ENCODE results near the gene TRIM60. TPM values are rescaled to one million over a fixed set of nuclear protein-coding genes. Genes with fewer than 3 reads are reported as not detected.
"Not testable (repeated sequence)": the region's sequence is repeated elsewhere in the genome, so short reads cannot be mapped to it uniquely, and the experiment has no call there.

The TRIM60 gene
- total RNA-seq (not detected), polyA plus RNA-seq (not detected)
- long read RNA-seq, donor 1 = 0 reads
- long read RNA-seq, donor 2 = 0 reads
- long read RNA-seq, donor 3 = 0 reads
- long read RNA-seq, donor 4 = 0 reads

- H3K4me1 ChIP-seq (ENCODE audit: control insufficient read depth, insufficient read depth, low read length) = no peaks in the 10 kb centered on the region
- ATAC-seq = no peak
- H3K4me3 ChIP-seq (ENCODE audit: low read length) = no peak within 1 kb of the TSS
- intact Hi-C loops (cut with DNase I) = no loop called here
- WGBS = 95% methylated on average over 41 of the region's 41 CpGs
- DNase-seq = no peak
- no peaks in the 10 kb centered on the region for H3K9me3 ChIP-seq (ENCODE audit: control insufficient read depth, low read length)
- no peak within 1 kb of the TSS for H3K27ac ChIP-seq (ENCODE audit: low read length)
- H3K27me3 ChIP-seq (ENCODE audit: control insufficient read depth, insufficient read depth) = peaks cover 2% of the 10 kb centered on the region
These were observed at the start of gene TRIM60 for GRCh38 chr4:165031436-165032211. TRIM60 (plus strand) TSS chr4:165031999; CDS start chr4:165040073, 8,074 bp downstream.

- DNase-seq = no peak
- no peaks in the 10 kb centered on the region for H3K4me1 ChIP-seq (ENCODE audit: control insufficient read depth, insufficient read depth, low read length)
- H3K27ac ChIP-seq (ENCODE audit: low read length) = no peak overlapping the region
- ATAC-seq = no peak
- H3K27me3 ChIP-seq (ENCODE audit: control insufficient read depth, insufficient read depth) = no peaks in the 10 kb centered on the region
- no peaks in the 10 kb centered on the region for H3K9me3 ChIP-seq (ENCODE audit: control insufficient read depth, low read length)
- H3K4me3 ChIP-seq (ENCODE audit: low read length) = no peak overlapping the region
- WGBS = 85% methylated on average over 2 of the region's 2 CpGs
- intact Hi-C loops (cut with DNase I) = no loop called here
These were observed 42.3 kb upstream of the TRIM60 start for GRCh38 chr4:164989471-164989870.

- intact Hi-C loops (cut with DNase I) = not testable (repeated sequence)
These were observed 41.0 kb upstream of the TRIM60 start for GRCh38 chr4:164990786-164991185.

GRCh38 chr4:164996123-164996522, 35.7 kb upstream of the TRIM60 start:
- WGBS = 83% methylated on average over 6 of the region's 6 CpGs
- H3K4me1 ChIP-seq (ENCODE audit: control insufficient read depth, insufficient read depth, low read length); ATAC-seq; H3K9me3 ChIP-seq (ENCODE audit: control insufficient read depth, low read length); H3K27me3 ChIP-seq (ENCODE audit: control insufficient read depth, insufficient read depth); DNase-seq; H3K27ac ChIP-seq (ENCODE audit: low read length); H3K4me3 ChIP-seq (ENCODE audit: low read length); intact Hi-C loops (cut with DNase I): not testable (repeated sequence)

More at GRCh38 chr4:164990786-164991185, 41.0 kb upstream of the TRIM60 start:
- DNase-seq; H3K4me1 ChIP-seq (ENCODE audit: control insufficient read depth, insufficient read depth, low read length); H3K4me3 ChIP-seq (ENCODE audit: low read length); H3K27ac ChIP-seq (ENCODE audit: low read length); ATAC-seq; H3K27me3 ChIP-seq (ENCODE audit: control insufficient read depth, insufficient read depth); H3K9me3 ChIP-seq (ENCODE audit: control insufficient read depth, low read length): not testable (repeated sequence)
- 78% methylated on average over 10 of the region's 10 CpGs for WGBS

- no peak overlapping the region for H3K27ac ChIP-seq (ENCODE audit: low read length)
- no peaks in the 10 kb centered on the region for H3K9me3 ChIP-seq (ENCODE audit: control insufficient read depth, low read length)
- no peaks in the 10 kb centered on the region for H3K4me1 ChIP-seq (ENCODE audit: control insufficient read depth, insufficient read depth, low read length)
- no peak overlapping the region for H3K4me3 ChIP-seq (ENCODE audit: low read length)
- intact Hi-C loops (cut with DNase I) = no loop called here
- no peak for DNase-seq
- H3K27me3 ChIP-seq (ENCODE audit: control insufficient read depth, insufficient read depth) = no peaks in the 10 kb centered on the region
- WGBS = 74% methylated on average over 2 of the region's 2 CpGs
- ATAC-seq = no peak
These were observed 34.5 kb upstream of the TRIM60 start for GRCh38 chr4:164997324-164997723.

- Histone ChIP-seq H3K4me3 (ENCODE audit: low read length) (no peak overlapping the region), H3K4me1 (ENCODE audit: control insufficient read depth, insufficient read depth, low read length) (no peaks in the 10 kb centered on the region), H3K27me3 (ENCODE audit: control insufficient read depth, insufficient read depth) (no peaks in the 10 kb centered on the region), H3K9me3 (ENCODE audit: control insufficient read depth, low read length) (no peaks in the 10 kb centered on the region), H3K27ac (ENCODE audit: low read length) (no peak overlapping the region)
- WGBS = 71% methylated on average over 6 of the region's 6 CpGs
- no peak for ATAC-seq
- DNase-seq = no peak
- intact Hi-C loops (cut with DNase I) = no loop called here
These were observed 33.9 kb upstream of the TRIM60 start for GRCh38 chr4:164997941-164998340.

- H3K27me3 ChIP-seq (ENCODE audit: control insufficient read depth, insufficient read depth); H3K4me1 ChIP-seq (ENCODE audit: control insufficient read depth, insufficient read depth, low read length); DNase-seq; H3K9me3 ChIP-seq (ENCODE audit: control insufficient read depth, low read length); ATAC-seq; H3K4me3 ChIP-seq (ENCODE audit: low read length); H3K27ac ChIP-seq (ENCODE audit: low read length); intact Hi-C loops (cut with DNase I): not testable (repeated sequence)
- 70% methylated on average over 2 of the region's 2 CpGs for WGBS
These were observed 33.2 kb upstream of the TRIM60 start for GRCh38 chr4:164998526-164999080.

GRCh38 chr4:165001957-165002356, 29.8 kb upstream of the TRIM60 start:
- H3K9me3 ChIP-seq (ENCODE audit: control insufficient read depth, low read length); intact Hi-C loops (cut with DNase I); DNase-seq; H3K27me3 ChIP-seq (ENCODE audit: control insufficient read depth, insufficient read depth); H3K4me1 ChIP-seq (ENCODE audit: control insufficient read depth, insufficient read depth, low read length); ATAC-seq; H3K27ac ChIP-seq (ENCODE audit: low read length); H3K4me3 ChIP-seq (ENCODE audit: low read length): not testable (repeated sequence)
- WGBS = 58% methylated on average over 4 of the region's 4 CpGs

GRCh38 chr4:165005352-165005925, 26.4 kb upstream of the TRIM60 start:
- Histone ChIP-seq H3K27ac (ENCODE audit: low read length) (no peak overlapping the region), H3K4me3 (ENCODE audit: low read length) (no peak overlapping the region), H3K9me3 (ENCODE audit: control insufficient read depth, low read length) (no peaks in the 10 kb centered on the region), H3K27me3 (ENCODE audit: control insufficient read depth, insufficient read depth) (no peaks in the 10 kb centered on the region), H3K4me1 (ENCODE audit: control insufficient read depth, insufficient read depth, low read length) (no peaks in the 10 kb centered on the region)
- DNase-seq (no peak), ATAC-seq (no peak)
- intact Hi-C loops (cut with DNase I) = no loop called here
- 77% methylated on average over 6 of the region's 6 CpGs for WGBS

- WGBS = 87% methylated on average over 9 of the region's 9 CpGs
- H3K4me1 ChIP-seq (ENCODE audit: control insufficient read depth, insufficient read depth, low read length) = no peaks in the 10 kb centered on the region
- no peaks in the 10 kb centered on the region for H3K9me3 ChIP-seq (ENCODE audit: control insufficient read depth, low read length)
- intact Hi-C loops (cut with DNase I) = no loop called here
- H3K4me3 ChIP-seq (ENCODE audit: low read length) = no peak overlapping the region
- H3K27ac ChIP-seq (ENCODE audit: low read length) = no peak overlapping the region
- DNase-seq = no peak
- ATAC-seq = no peak
- no peaks in the 10 kb centered on the region for H3K27me3 ChIP-seq (ENCODE audit: control insufficient read depth, insufficient read depth)
These were observed 25.3 kb upstream of the TRIM60 start for GRCh38 chr4:165006456-165006855.

- 84% methylated on average over 5 of the region's 5 CpGs for WGBS
These were observed 24.9 kb upstream of the TRIM60 start for GRCh38 chr4:165006886-165007285.

More at GRCh38 chr4:165006886-165007285, 24.9 kb upstream of the TRIM60 start:
- DNase-seq = no peak
- no peak overlapping the region for H3K4me3 ChIP-seq (ENCODE audit: low read length)
- no peaks in the 10 kb centered on the region for H3K4me1 ChIP-seq (ENCODE audit: control insufficient read depth, insufficient read depth, low read length)
- H3K27ac ChIP-seq (ENCODE audit: low read length) = no peak overlapping the region
- H3K27me3 ChIP-seq (ENCODE audit: control insufficient read depth, insufficient read depth) = no peaks in the 10 kb centered on the region
- H3K9me3 ChIP-seq (ENCODE audit: control insufficient read depth, low read length) = no peaks in the 10 kb centered on the region
- intact Hi-C loops (cut with DNase I) = no loop called here
- no peak for ATAC-seq
